Mammary epithelial cell (primary cell): Measurements from ENCODE around the gene KCNMB2.

Experiments
- EZH2 ChIP-seq: IDR thresholded peaks from 2 replicates; pipeline ENCODE4 v1.6.1; 2012; ENCODE audit warnings: low read length, inconsistent platforms, borderline replicate concordance
- TF ChIP-seq, protein P1 (sequence below), 2 donors: IDR thresholded peaks in 1 of 2; conservative IDR thresholded peaks in 1 of 2; 2 replicates each; pipeline ENCODE4 v1.5.1; 2011 to 2012; ENCODE audit warnings: inconsistent platforms in 2 of 2, low read length in 2 of 2, mild to moderate bottlenecking in 2 of 2, control low read depth in 1 of 2, low read depth in 1 of 2; ENCODE audit not compliant: insufficient read depth in 1 of 2; ENCODE audit errors: extremely low read depth in 1 of 2

DNA sequence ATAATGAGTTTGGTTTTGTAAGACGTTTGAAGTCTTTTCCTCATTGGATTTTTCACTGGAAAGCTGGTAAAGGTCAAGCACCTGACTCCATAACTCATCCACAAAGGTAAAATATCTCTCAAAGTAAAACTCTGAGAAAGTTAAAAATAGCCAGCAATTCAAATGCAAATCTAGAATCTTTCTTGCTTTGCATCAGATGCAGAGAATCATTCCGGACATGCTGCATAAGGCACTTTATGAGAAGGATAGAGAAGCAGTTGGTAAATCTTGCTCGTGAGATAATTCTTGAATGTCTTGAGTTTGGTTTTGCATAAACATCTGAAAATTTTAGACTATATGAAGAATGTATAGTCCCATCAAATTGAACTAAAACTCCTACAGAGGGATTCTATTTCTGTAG lies 9.1 kb downstream of the KCNMB2 start:
- TF ChIP-seq, protein P1, sequence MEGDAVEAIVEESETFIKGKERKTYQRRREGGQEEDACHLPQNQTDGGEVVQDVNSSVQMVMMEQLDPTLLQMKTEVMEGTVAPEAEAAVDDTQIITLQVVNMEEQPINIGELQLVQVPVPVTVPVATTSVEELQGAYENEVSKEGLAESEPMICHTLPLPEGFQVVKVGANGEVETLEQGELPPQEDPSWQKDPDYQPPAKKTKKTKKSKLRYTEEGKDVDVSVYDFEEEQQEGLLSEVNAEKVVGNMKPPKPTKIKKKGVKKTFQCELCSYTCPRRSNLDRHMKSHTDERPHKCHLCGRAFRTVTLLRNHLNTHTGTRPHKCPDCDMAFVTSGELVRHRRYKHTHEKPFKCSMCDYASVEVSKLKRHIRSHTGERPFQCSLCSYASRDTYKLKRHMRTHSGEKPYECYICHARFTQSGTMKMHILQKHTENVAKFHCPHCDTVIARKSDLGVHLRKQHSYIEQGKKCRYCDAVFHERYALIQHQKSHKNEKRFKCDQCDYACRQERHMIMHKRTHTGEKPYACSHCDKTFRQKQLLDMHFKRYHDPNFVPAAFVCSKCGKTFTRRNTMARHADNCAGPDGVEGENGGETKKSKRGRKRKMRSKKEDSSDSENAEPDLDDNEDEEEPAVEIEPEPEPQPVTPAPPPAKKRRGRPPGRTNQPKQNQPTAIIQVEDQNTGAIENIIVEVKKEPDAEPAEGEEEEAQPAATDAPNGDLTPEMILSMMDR (conservative IDR thresholded peaks at IDR 0.05 in 1 of 2, IDR thresholded peaks at IDR 0.05 in 1 of 2; ENCODE audit: extremely low read depth in 1 of 2, insufficient read depth in 1 of 2, low read depth in 1 of 2, low read length in 2 of 2) = no peak
- no peak for TF ChIP-seq EZH2
